ENCODE results near the gene COL20A1.

COL20A1 gene

GRCh38 chr20:63359937-63360849 is 67.2 kb downstream of the COL20A1 start:
- Histone ChIP-seq H3K27me3 (ENCODE audit: low read depth, low read length) (peaks cover 20% of the 10 kb centered on the region), H3K9me3 (ENCODE audit: control insufficient read depth in 1 of 2, low read length in 2 of 2) (no peaks in the 10 kb centered on the region), H3K4me3 (ENCODE audit: low read depth in 1 of 2, low read length in 2 of 2) (peak overlapping the region in 1 of 2 donors; percentile 49), H3K27ac (ENCODE audit: low read length) (no peak overlapping the region), H3K36me3 (ENCODE audit: control insufficient read depth in 1 of 2, insufficient read depth in 2 of 2, low read length in 2 of 2) (no peaks in the 10 kb centered on the region), H3K4me1 (ENCODE audit: control insufficient read depth in 1 of 2, insufficient read depth in 2 of 2, low read length in 2 of 2) (peaks cover 0 to 7% of the 10 kb centered on the region in 2 donors)

GRCh38 chr20:63360850-63361518 is 68.0 kb downstream of the COL20A1 start, which contains the start of gene CHRNA4:
CHRNA4 (minus strand) TSS chr20:63361349; CDS start chr20:63361165, 184 bp downstream.
- Histone ChIP-seq H3K4me1 (ENCODE audit: control insufficient read depth in 1 of 2, insufficient read depth in 2 of 2, low read length in 2 of 2) (peaks cover 0 to 7% of the 10 kb centered on the region in 2 donors), H3K4me3 (ENCODE audit: low read depth in 1 of 2, low read length in 2 of 2) (peak within 1 kb of the TSS in 1 of 2 donors; percentile 49), H3K27me3 (ENCODE audit: low read depth, low read length) (peaks cover 20% of the 10 kb centered on the region), H3K9me3 (ENCODE audit: control insufficient read depth in 1 of 2, low read length in 2 of 2) (no peaks in the 10 kb centered on the region), H3K27ac (ENCODE audit: low read length) (no peak within 1 kb of the TSS), H3K36me3 (ENCODE audit: control insufficient read depth in 1 of 2, insufficient read depth in 2 of 2, low read length in 2 of 2) (no peaks in the 10 kb centered on the region)

GRCh38 chr20:63361519-63362435 is 68.8 kb downstream of the COL20A1 start:
- Histone ChIP-seq H3K9me3 (ENCODE audit: control insufficient read depth in 1 of 2, low read length in 2 of 2) (no peaks in the 10 kb centered on the region), H3K27ac (ENCODE audit: low read length) (no peak overlapping the region), H3K4me1 (ENCODE audit: control insufficient read depth in 1 of 2, insufficient read depth in 2 of 2, low read length in 2 of 2) (peaks cover 0 to 7% of the 10 kb centered on the region in 2 donors), H3K36me3 (ENCODE audit: control insufficient read depth in 1 of 2, insufficient read depth in 2 of 2, low read length in 2 of 2) (no peaks in the 10 kb centered on the region), H3K27me3 (ENCODE audit: low read depth, low read length) (peaks cover 20% of the 10 kb centered on the region), H3K4me3 (ENCODE audit: low read depth in 1 of 2, low read length in 2 of 2) (no peak overlapping the region)

GRCh38 chr20:63362436-63363009 is 69.5 kb downstream of the COL20A1 start:
- Histone ChIP-seq H3K27me3 (ENCODE audit: low read depth, low read length) (peaks cover 20% of the 10 kb centered on the region), H3K27ac (ENCODE audit: low read length) (no peak overlapping the region), H3K9me3 (ENCODE audit: control insufficient read depth in 1 of 2, low read length in 2 of 2) (no peaks in the 10 kb centered on the region), H3K36me3 (ENCODE audit: control insufficient read depth in 1 of 2, insufficient read depth in 2 of 2, low read length in 2 of 2) (no peaks in the 10 kb centered on the region), H3K4me1 (ENCODE audit: control insufficient read depth in 1 of 2, insufficient read depth in 2 of 2, low read length in 2 of 2) (peaks cover 0 to 7% of the 10 kb centered on the region in 2 donors), H3K4me3 (ENCODE audit: low read depth in 1 of 2, low read length in 2 of 2) (no peak overlapping the region)

- no peaks in the 10 kb centered on the region for H3K36me3 ChIP-seq (ENCODE audit: control insufficient read depth in 1 of 2, insufficient read depth in 2 of 2, low read length in 2 of 2)
- H3K4me1 ChIP-seq (ENCODE audit: control insufficient read depth in 1 of 2, insufficient read depth in 2 of 2, low read length in 2 of 2) = peaks cover 0 to 7% of the 10 kb centered on the region in 2 donors
- H3K4me3 ChIP-seq (ENCODE audit: low read depth in 1 of 2, low read length in 2 of 2) = no peak overlapping the region
- H3K9me3 ChIP-seq (ENCODE audit: control insufficient read depth in 1 of 2, low read length in 2 of 2) = no peaks in the 10 kb centered on the region
- peaks cover 20% of the 10 kb centered on the region for H3K27me3 ChIP-seq (ENCODE audit: low read depth, low read length)
- H3K27ac ChIP-seq (ENCODE audit: low read length) = no peak overlapping the region
Measured at GRCh38 chr20:63363013-63363957, 70.3 kb downstream of the COL20A1 start.

GRCh38 chr20:63363981-63364561 is 71.1 kb downstream of the COL20A1 start:
- Histone ChIP-seq H3K9me3 (ENCODE audit: control insufficient read depth in 1 of 2, low read length in 2 of 2) (no peaks in the 10 kb centered on the region), H3K4me1 (ENCODE audit: control insufficient read depth in 1 of 2, insufficient read depth in 2 of 2, low read length in 2 of 2) (peaks cover 0 to 7% of the 10 kb centered on the region in 2 donors), H3K4me3 (ENCODE audit: low read depth in 1 of 2, low read length in 2 of 2) (no peak overlapping the region), H3K27ac (ENCODE audit: low read length) (no peak overlapping the region), H3K27me3 (ENCODE audit: low read depth, low read length) (peaks cover 20% of the 10 kb centered on the region), H3K36me3 (ENCODE audit: control insufficient read depth in 1 of 2, insufficient read depth in 2 of 2, low read length in 2 of 2) (no peaks in the 10 kb centered on the region)

- Histone ChIP-seq H3K36me3 (ENCODE audit: control insufficient read depth in 1 of 2, insufficient read depth in 2 of 2, low read length in 2 of 2) (no peaks in the 10 kb centered on the region), H3K27me3 (ENCODE audit: low read depth, low read length) (peaks cover 20% of the 10 kb centered on the region), H3K27ac (ENCODE audit: low read length) (no peak overlapping the region), H3K4me1 (ENCODE audit: control insufficient read depth in 1 of 2, insufficient read depth in 2 of 2, low read length in 2 of 2) (peaks cover 0 to 7% of the 10 kb centered on the region in 2 donors), H3K4me3 (ENCODE audit: low read depth in 1 of 2, low read length in 2 of 2) (no peak overlapping the region), H3K9me3 (ENCODE audit: control insufficient read depth in 1 of 2, low read length in 2 of 2) (no peaks in the 10 kb centered on the region)
Measured at GRCh38 chr20:63364801-63365585, 72.0 kb downstream of the COL20A1 start.

- Histone ChIP-seq H3K27me3 (ENCODE audit: low read depth, low read length) (peaks cover 14% of the 10 kb centered on the region), H3K36me3 (ENCODE audit: control insufficient read depth in 1 of 2, insufficient read depth in 2 of 2, low read length in 2 of 2) (no peaks in the 10 kb centered on the region), H3K9me3 (ENCODE audit: control insufficient read depth in 1 of 2, low read length in 2 of 2) (no peaks in the 10 kb centered on the region), H3K4me3 (ENCODE audit: low read depth in 1 of 2, low read length in 2 of 2) (no peak overlapping the region), H3K4me1 (ENCODE audit: control insufficient read depth in 1 of 2, insufficient read depth in 2 of 2, low read length in 2 of 2) (peaks cover 0 to 2% of the 10 kb centered on the region in 2 donors), H3K27ac (ENCODE audit: low read length) (no peak overlapping the region)
Measured at GRCh38 chr20:63365601-63366389, 72.8 kb downstream of the COL20A1 start.

Measured in muscle layer of duodenum (tissue), 2 donors.